ENCODE data around the gene NOXRED1. TPM values are rescaled to one million over a fixed set of nuclear protein-coding genes. Genes with fewer than 3 reads are reported as not detected.

Gene NOXRED1
- total RNA-seq, 1 experiment from 2014 or later, result 0.10 TPM

DNA sequence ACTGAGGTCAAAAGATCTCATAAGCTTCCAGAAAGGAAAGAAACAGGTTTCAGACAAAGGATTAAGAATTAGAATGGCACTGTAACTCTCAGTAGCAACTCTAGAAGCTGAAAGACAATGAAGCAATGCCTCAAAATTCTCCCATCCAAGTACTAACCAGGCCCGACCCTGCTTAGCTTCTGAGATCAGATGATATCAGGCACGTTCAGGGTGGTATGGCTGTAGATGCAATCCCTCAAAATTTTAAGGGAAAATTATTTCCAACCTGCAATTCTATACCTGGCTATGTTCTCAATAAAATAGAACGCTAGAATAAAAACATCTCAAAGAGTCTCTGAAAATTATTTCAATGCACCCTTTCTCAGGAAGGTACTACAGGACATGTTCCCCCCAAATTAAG is 19.6 kb downstream of the NOXRED1 start:
- no peak for ATAC-seq
- no peaks in the 10 kb centered on the region for H3K27me3 ChIP-seq (ENCODE audit: control insufficient read depth, insufficient read depth, low read length)
- H3K4me3 ChIP-seq (ENCODE audit: low read depth in 2 of 2, low read length in 2 of 2), result no peak overlapping the region
- TF ChIP-seq TCF7L2 (IDR thresholded peaks at IDR 0.05; ENCODE audit: low read depth, low read length), result no peak
- TF ChIP-seq, protein P1, sequence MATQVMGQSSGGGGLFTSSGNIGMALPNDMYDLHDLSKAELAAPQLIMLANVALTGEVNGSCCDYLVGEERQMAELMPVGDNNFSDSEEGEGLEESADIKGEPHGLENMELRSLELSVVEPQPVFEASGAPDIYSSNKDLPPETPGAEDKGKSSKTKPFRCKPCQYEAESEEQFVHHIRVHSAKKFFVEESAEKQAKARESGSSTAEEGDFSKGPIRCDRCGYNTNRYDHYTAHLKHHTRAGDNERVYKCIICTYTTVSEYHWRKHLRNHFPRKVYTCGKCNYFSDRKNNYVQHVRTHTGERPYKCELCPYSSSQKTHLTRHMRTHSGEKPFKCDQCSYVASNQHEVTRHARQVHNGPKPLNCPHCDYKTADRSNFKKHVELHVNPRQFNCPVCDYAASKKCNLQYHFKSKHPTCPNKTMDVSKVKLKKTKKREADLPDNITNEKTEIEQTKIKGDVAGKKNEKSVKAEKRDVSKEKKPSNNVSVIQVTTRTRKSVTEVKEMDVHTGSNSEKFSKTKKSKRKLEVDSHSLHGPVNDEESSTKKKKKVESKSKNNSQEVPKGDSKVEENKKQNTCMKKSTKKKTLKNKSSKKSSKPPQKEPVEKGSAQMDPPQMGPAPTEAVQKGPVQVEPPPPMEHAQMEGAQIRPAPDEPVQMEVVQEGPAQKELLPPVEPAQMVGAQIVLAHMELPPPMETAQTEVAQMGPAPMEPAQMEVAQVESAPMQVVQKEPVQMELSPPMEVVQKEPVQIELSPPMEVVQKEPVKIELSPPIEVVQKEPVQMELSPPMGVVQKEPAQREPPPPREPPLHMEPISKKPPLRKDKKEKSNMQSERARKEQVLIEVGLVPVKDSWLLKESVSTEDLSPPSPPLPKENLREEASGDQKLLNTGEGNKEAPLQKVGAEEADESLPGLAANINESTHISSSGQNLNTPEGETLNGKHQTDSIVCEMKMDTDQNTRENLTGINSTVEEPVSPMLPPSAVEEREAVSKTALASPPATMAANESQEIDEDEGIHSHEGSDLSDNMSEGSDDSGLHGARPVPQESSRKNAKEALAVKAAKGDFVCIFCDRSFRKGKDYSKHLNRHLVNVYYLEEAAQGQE (IDR thresholded peaks at IDR 0.05; ENCODE audit: insufficient read depth in 1 of 2, low read depth in 2 of 2, low read length in 1 of 2), result no peak
- TF ChIP-seq SIN3A (IDR thresholded peaks at IDR 0.05; ENCODE audit: borderline replicate concordance, insufficient read depth, low read depth, low read length), result no peak
- TF ChIP-seq, protein P2, sequence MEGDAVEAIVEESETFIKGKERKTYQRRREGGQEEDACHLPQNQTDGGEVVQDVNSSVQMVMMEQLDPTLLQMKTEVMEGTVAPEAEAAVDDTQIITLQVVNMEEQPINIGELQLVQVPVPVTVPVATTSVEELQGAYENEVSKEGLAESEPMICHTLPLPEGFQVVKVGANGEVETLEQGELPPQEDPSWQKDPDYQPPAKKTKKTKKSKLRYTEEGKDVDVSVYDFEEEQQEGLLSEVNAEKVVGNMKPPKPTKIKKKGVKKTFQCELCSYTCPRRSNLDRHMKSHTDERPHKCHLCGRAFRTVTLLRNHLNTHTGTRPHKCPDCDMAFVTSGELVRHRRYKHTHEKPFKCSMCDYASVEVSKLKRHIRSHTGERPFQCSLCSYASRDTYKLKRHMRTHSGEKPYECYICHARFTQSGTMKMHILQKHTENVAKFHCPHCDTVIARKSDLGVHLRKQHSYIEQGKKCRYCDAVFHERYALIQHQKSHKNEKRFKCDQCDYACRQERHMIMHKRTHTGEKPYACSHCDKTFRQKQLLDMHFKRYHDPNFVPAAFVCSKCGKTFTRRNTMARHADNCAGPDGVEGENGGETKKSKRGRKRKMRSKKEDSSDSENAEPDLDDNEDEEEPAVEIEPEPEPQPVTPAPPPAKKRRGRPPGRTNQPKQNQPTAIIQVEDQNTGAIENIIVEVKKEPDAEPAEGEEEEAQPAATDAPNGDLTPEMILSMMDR (IDR thresholded peaks at IDR 0.05), result no peak
- TF ChIP-seq POLR2AphosphoS5 (IDR thresholded peaks at IDR 0.05; ENCODE audit: low read depth, low read length), result no peak
- intact Hi-C loops (cut with micrococcal nuclease; ENCODE audit: unreplicated experiment) (no loop called here), in situ Hi-C loops (cut with HindIII; ENCODE audit: low pct_unique_long_range_greater_than_20kb, low sequenced_read_pairs) (no loop called here)
- BruUV-seq (replicated peaks), result no TSS peak
- CTCF ChIA-PET, result no interaction called here
- H3K36me3 ChIP-seq (ENCODE audit: control insufficient read depth, insufficient read depth, low read length), result no peaks in the 10 kb centered on the region
- H3K4me1 ChIP-seq (ENCODE audit: control insufficient read depth, insufficient read depth, low read length), result no peaks in the 10 kb centered on the region
- POLR2A ChIA-PET, result no interaction called here
- H3K27ac ChIP-seq (ENCODE audit: low read length), result no peak overlapping the region
- no peak for DNase-seq (ENCODE audit: low read depth, low spot score)
- H3K9me3 ChIP-seq (ENCODE audit: control insufficient read depth, insufficient read depth, low read depth, low read length), result no peaks in the 10 kb centered on the region

DNA sequence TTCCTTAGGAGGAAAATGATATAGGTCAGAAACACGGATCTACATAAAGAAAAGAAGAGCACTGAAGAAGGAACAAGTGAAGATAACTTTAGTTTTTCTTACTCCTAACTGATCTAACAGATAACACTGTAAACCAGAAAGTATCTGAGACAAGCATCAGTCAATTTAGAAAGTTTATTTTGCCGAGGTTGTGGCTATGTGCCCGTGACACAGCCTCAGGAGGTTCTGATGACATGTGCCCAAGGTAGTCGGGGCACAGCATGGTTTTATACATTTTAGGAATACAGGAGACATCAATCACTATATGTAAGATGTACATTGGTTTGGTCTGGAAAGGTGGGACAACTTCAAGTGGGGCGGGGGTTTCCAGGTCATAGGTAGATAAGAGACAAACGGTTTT is 23.1 kb downstream of the NOXRED1 start:
- Histone ChIP-seq H3K27ac (ENCODE audit: low read length) (no peak overlapping the region), H3K4me1 (ENCODE audit: control insufficient read depth, insufficient read depth, low read length) (no peaks in the 10 kb centered on the region), H3K36me3 (ENCODE audit: control insufficient read depth, insufficient read depth, low read length) (no peaks in the 10 kb centered on the region), H3K9me3 (ENCODE audit: control insufficient read depth, insufficient read depth, low read depth, low read length) (no peaks in the 10 kb centered on the region), H3K27me3 (ENCODE audit: control insufficient read depth, insufficient read depth, low read length) (no peaks in the 10 kb centered on the region), H3K4me3 (ENCODE audit: low read depth in 2 of 2, low read length in 2 of 2) (no peak overlapping the region)
- DNase-seq (ENCODE audit: low read depth, low spot score), result no peak
- ChIA-PET CTCF (no interaction called here), POLR2A (no interaction called here)
- in situ Hi-C loops (cut with HindIII; ENCODE audit: low pct_unique_long_range_greater_than_20kb, low sequenced_read_pairs), result no loop called here
- no peak for ATAC-seq
- BruUV-seq (replicated peaks), result no TSS peak
- TF ChIP-seq, protein P2 (IDR thresholded peaks at IDR 0.05), result no peak
- TF ChIP-seq POLR2AphosphoS5 (IDR thresholded peaks at IDR 0.05; ENCODE audit: low read depth, low read length), result no peak
- no peak for TF ChIP-seq TCF7L2 (IDR thresholded peaks at IDR 0.05; ENCODE audit: low read depth, low read length)
- TF ChIP-seq, protein P1 (IDR thresholded peaks at IDR 0.05; ENCODE audit: insufficient read depth in 1 of 2, low read depth in 2 of 2, low read length in 1 of 2), result no peak
- TF ChIP-seq SIN3A (IDR thresholded peaks at IDR 0.05; ENCODE audit: borderline replicate concordance, insufficient read depth, low read depth, low read length), result no peak
- intact Hi-C loops (cut with micrococcal nuclease; ENCODE audit: unreplicated experiment), result no loop called here
